Gastrocnemius medialis (tissue), 4 donors: ENCODE data around the gene FOLR1.

Experiments
- CTCF ChIP-seq, 5 experiments: fragments of 450-650 bp in 3 of 5; fragments of 200-600 bp in 2 of 5; sonication (generic) in 2 of 5; IDR thresholded peaks in 4 of 5; conservative IDR thresholded peaks in 1 of 5; 1 replicate in 4 of 5; 2 replicates in 1 of 5; pipeline ENCODE4 v1.5.1; 2016 to 2019; ENCODE audit warnings: antibody characterized with exemption in 5 of 5, mild to moderate bottlenecking in 3 of 5, moderate library complexity in 3 of 5
- POLR2A ChIP-seq, 2 donors: fragments of 450-650 bp; IDR thresholded peaks; one replicate each; pipeline ENCODE4 v1.6.1; 2017; ENCODE audit warnings: antibody characterized with exemption in 2 of 2, mild to moderate bottlenecking in 2 of 2, moderate library complexity in 2 of 2

- TF ChIP-seq POLR2A (IDR thresholded peaks at IDR 0.05) = no peak
- TF ChIP-seq CTCF (IDR thresholded peaks at IDR 0.05 in 4 of 5, conservative IDR thresholded peaks at IDR 0.05 in 1 of 5) = no peak
Observed at GRCh38 chr11:72245263-72245816, 53.4 kb downstream of the FOLR1 start.
